NCI-H1436 (cell line): ENCODE results near the gene RELT.

Source experiments
- DNase-seq: peaks from one replicate; lab custom pipeline; 2025; lab: John Stamatoyannopoulos, UW

Gene RELT

GRCh38 chr11:73376160-73376802 is at the start of gene RELT:
Gene RELT, plus strand, starts transcription at chr11:73376399. Its CDS starts 12,738 bp downstream, at chr11:73389137.
- DNase-seq: peak; percentile 82

- no peak for DNase-seq
These were observed 49.0 kb upstream of the RELT start for GRCh38 chr11:73326929-73327811.

GRCh38 chr11:73327812-73328364 is 48.3 kb upstream of the RELT start:
- DNase-seq: no peak

GRCh38 chr11:73330569-73331093 is 45.6 kb upstream of the RELT start:
- no peak for DNase-seq

GRCh38 chr11:73331138-73331916 is 44.9 kb upstream of the RELT start:
- no peak for DNase-seq

- no peak for DNase-seq
These were observed 43.0 kb upstream of the RELT start for GRCh38 chr11:73333173-73333572.

GRCh38 chr11:73333640-73334383 is 42.4 kb upstream of the RELT start:
- no peak for DNase-seq

- no peak for DNase-seq
These were observed 41.6 kb upstream of the RELT start for GRCh38 chr11:73334384-73335203.

- peak; percentile 57 for DNase-seq
These were observed 40.8 kb upstream of the RELT start for GRCh38 chr11:73335204-73335923.

GRCh38 chr11:73337846-73338245 is 38.4 kb upstream of the RELT start:
- no peak for DNase-seq

GRCh38 chr11:73338279-73338678 is 37.9 kb upstream of the RELT start:
- DNase-seq: no peak

GRCh38 chr11:73340164-73340563 is 36.0 kb upstream of the RELT start:
- DNase-seq: no peak

GRCh38 chr11:73342633-73343032 is 33.6 kb upstream of the RELT start:
- DNase-seq: no peak

- no peak for DNase-seq
These were observed 32.9 kb upstream of the RELT start for GRCh38 chr11:73343076-73343873.

GRCh38 chr11:73344191-73344607 is 32.0 kb upstream of the RELT start:
- no peak for DNase-seq

GRCh38 chr11:73345481-73346160 is 30.6 kb upstream of the RELT start:
- DNase-seq: no peak

GRCh38 chr11:73346186-73346935 is 29.8 kb upstream of the RELT start:
- DNase-seq: no peak

- no peak for DNase-seq
These were observed 29.1 kb upstream of the RELT start for GRCh38 chr11:73347067-73347466.
